ENCODE results near the gene ZCCHC14.

Gene ZCCHC14

GRCh38 chr16:87375426-87376135 is 117.2 kb downstream of the ZCCHC14 start:
- peaks cover 17 to 43% (median 35%) of the 10 kb centered on the region in 10 experiments for H3K4me1 ChIP-seq
- peaks cover 0 to 68% (median 0%) of the 10 kb centered on the region in 11 experiments; a peak in 7 of 22 replicates for H3K27me3 ChIP-seq
- peaks cover 91 to 100% (median 100%) of the 10 kb centered on the region in 11 experiments for H4K20me1 ChIP-seq
- H3K4me3 ChIP-seq = no peak overlapping the region
- H3K27ac ChIP-seq = peak overlapping the region in 3 of 11 experiments; percentile 10 to 25 (median 24); a peak in 3 of 22 replicates
- peak overlapping the region; percentile 16 to 81 (median 56); a peak in 18 of 22 replicates for H3K4me2 ChIP-seq
- H3K36me3 ChIP-seq = peaks cover 0 to 57% (median 28%) of the 10 kb centered on the region in 11 experiments; a peak in 14 of 22 replicates
- TF ChIP-seq Cebpa-rat (IDR thresholded peaks at IDR 0.05) = no peak
- no peaks in the 10 kb centered on the region for H3K9me3 ChIP-seq (replicated peaks in 1 of 11)
- H3K9ac ChIP-seq = peak overlapping the region in 3 of 11 experiments; percentile 4 to 37 (median 9); a peak in 2 of 22 replicates

- Histone ChIP-seq H3K4me1 (peaks cover 15 to 51% (median 43%) of the 10 kb centered on the region in 10 experiments), H3K27me3 (peaks cover 0 to 81% (median 0%) of the 10 kb centered on the region in 11 experiments; a peak in 7 of 22 replicates), H4K20me1 (peaks cover 91 to 100% (median 100%) of the 10 kb centered on the region in 11 experiments), H3K9ac (no peak overlapping the region), H3K27ac (no peak overlapping the region), H3K36me3 (peaks cover 0 to 57% (median 28%) of the 10 kb centered on the region in 11 experiments; a peak in 14 of 22 replicates), H3K9me3 (replicated peaks in 1 of 11) (no peaks in the 10 kb centered on the region), H3K4me3 (no peak overlapping the region), H3K4me2 (no peak overlapping the region)
- no peak for TF ChIP-seq Cebpa-rat (IDR thresholded peaks at IDR 0.05)
Observed at GRCh38 chr16:87374313-87374712, 118.5 kb downstream of the ZCCHC14 start.

GRCh38 chr16:87372305-87372704 is 120.5 kb downstream of the ZCCHC14 start:
- no peaks in the 10 kb centered on the region for H3K9me3 ChIP-seq (replicated peaks in 1 of 11)
- H3K36me3 ChIP-seq = peaks cover 0 to 44% (median 19%) of the 10 kb centered on the region in 11 experiments; a peak in 14 of 22 replicates
- no peak for TF ChIP-seq Cebpa-rat (IDR thresholded peaks at IDR 0.05)
- H3K27ac ChIP-seq = no peak overlapping the region
- no peak overlapping the region for H3K4me3 ChIP-seq
- H3K9ac ChIP-seq = no peak overlapping the region
- H3K27me3 ChIP-seq = peaks cover 0 to 96% (median 0%) of the 10 kb centered on the region in 11 experiments; a peak in 7 of 22 replicates
- H3K4me1 ChIP-seq = peaks cover 34 to 71% (median 63%) of the 10 kb centered on the region in 10 experiments
- peaks cover 98 to 100% (median 100%) of the 10 kb centered on the region in 11 experiments for H4K20me1 ChIP-seq
- H3K4me2 ChIP-seq = 0 out of 22 replicates have a peak overlapping the region, but pooled peaks of 1 of the 11 experiments have one; percentile 1

- Histone ChIP-seq H3K4me2 (peak overlapping the region in 8 of 11 experiments; percentile 41 to 80 (median 67); a peak in 10 of 22 replicates), H4K20me1 (peaks cover 98 to 100% (median 100%) of the 10 kb centered on the region in 11 experiments)
- no peak for TF ChIP-seq Cebpa-rat (IDR thresholded peaks at IDR 0.05)
Observed at GRCh38 chr16:87371261-87371866, 121.5 kb downstream of the ZCCHC14 start.

GRCh38 chr16:87369796-87370719 is 122.8 kb downstream of the ZCCHC14 start:
- H3K27ac ChIP-seq = no peak overlapping the region
- H3K4me1 ChIP-seq = peaks cover 21 to 70% (median 56%) of the 10 kb centered on the region in 10 experiments
- H3K9me3 ChIP-seq (replicated peaks in 1 of 11) = no peaks in the 10 kb centered on the region
- TF ChIP-seq Cebpa-rat (IDR thresholded peaks at IDR 0.05) = no peak
- H3K9ac ChIP-seq = peak overlapping the region in 3 of 11 experiments; percentile 18 to 35 (median 24); a peak in 1 of 22 replicates
- H3K27me3 ChIP-seq = peaks cover 0 to 96% (median 0%) of the 10 kb centered on the region in 11 experiments; a peak in 7 of 22 replicates
- H3K4me2 ChIP-seq = peak overlapping the region in 9 of 11 experiments; percentile 3 to 80 (median 65); a peak in 16 of 22 replicates
- H3K4me3 ChIP-seq = no peak overlapping the region
- H3K36me3 ChIP-seq = peaks cover 0 to 55% (median 25%) of the 10 kb centered on the region in 11 experiments; a peak in 19 of 22 replicates
- H4K20me1 ChIP-seq = peaks cover 98 to 100% (median 100%) of the 10 kb centered on the region in 11 experiments

More at GRCh38 chr16:87371261-87371866, 121.5 kb downstream of the ZCCHC14 start:
- no peaks in the 10 kb centered on the region for H3K9me3 ChIP-seq (replicated peaks in 1 of 11)
- H3K27me3 ChIP-seq = peaks cover 0 to 96% (median 0%) of the 10 kb centered on the region in 11 experiments; a peak in 7 of 22 replicates
- no peak overlapping the region for H3K4me3 ChIP-seq
- no peak overlapping the region for H3K27ac ChIP-seq
- H3K36me3 ChIP-seq = peaks cover 0 to 46% (median 20%) of the 10 kb centered on the region in 11 experiments; a peak in 16 of 22 replicates
- H3K4me1 ChIP-seq = peaks cover 34 to 74% (median 62%) of the 10 kb centered on the region in 10 experiments
- H3K9ac ChIP-seq = peak overlapping the region in 2 of 11 experiments; percentile 22 to 24; a peak in 1 of 22 replicates

GRCh38 chr16:87369117-87369765 is 123.6 kb downstream of the ZCCHC14 start:
- Histone ChIP-seq H3K9ac (no peak overlapping the region), H3K27me3 (peaks cover 0 to 96% (median 0%) of the 10 kb centered on the region in 11 experiments; a peak in 7 of 22 replicates), H3K4me1 (peaks cover 26 to 78% (median 64%) of the 10 kb centered on the region in 10 experiments), H3K36me3 (peaks cover 0 to 49% (median 23%) of the 10 kb centered on the region in 11 experiments; a peak in 19 of 22 replicates), H4K20me1 (peaks cover 98 to 100% (median 100%) of the 10 kb centered on the region in 11 experiments), H3K9me3 (replicated peaks in 1 of 11) (no peaks in the 10 kb centered on the region), H3K4me2 (peak overlapping the region; percentile 59 to 87 (median 74); a peak in 21 of 22 replicates), H3K27ac (0 out of 22 replicates have a peak overlapping the region, but pooled peaks of 1 of the 11 experiments have one; percentile 20), H3K4me3 (no peak overlapping the region)
- no peak for TF ChIP-seq Cebpa-rat (IDR thresholded peaks at IDR 0.05)

GRCh38 chr16:87368029-87368770 is 124.6 kb downstream of the ZCCHC14 start:
- 0 out of 22 replicates have a peak overlapping the region, but pooled peaks of 1 of the 11 experiments have one; percentile 20 for H3K27ac ChIP-seq
- H3K9me3 ChIP-seq (replicated peaks in 1 of 11) = no peaks in the 10 kb centered on the region
- H3K27me3 ChIP-seq = peaks cover 0 to 96% (median 0%) of the 10 kb centered on the region in 11 experiments; a peak in 7 of 22 replicates
- peak overlapping the region; percentile 59 to 87 (median 74) for H3K4me2 ChIP-seq
- H3K9ac ChIP-seq = no peak overlapping the region; a peak in 1 of 22 replicates
- H3K4me1 ChIP-seq = peaks cover 30 to 88% (median 74%) of the 10 kb centered on the region in 10 experiments
- no peak for TF ChIP-seq Cebpa-rat (IDR thresholded peaks at IDR 0.05)
- no peak overlapping the region for H3K4me3 ChIP-seq
- H3K36me3 ChIP-seq = peaks cover 0 to 39% (median 21%) of the 10 kb centered on the region in 11 experiments; a peak in 17 of 22 replicates
- peaks cover 98 to 100% (median 100%) of the 10 kb centered on the region in 11 experiments for H4K20me1 ChIP-seq
